Measurements from ENCODE around the gene CTNNA3. TPM values are rescaled to one million over a fixed set of nuclear protein-coding genes. Genes with fewer than 3 reads are reported as not detected.
A peak's percentile ranks its signal among the peaks of the same experiment; 100 is the strongest.

The CTNNA3 gene
- total and polyA plus RNA-seq, 2 donors (not counting 1 experiment from before 2014, with no cell fraction given): not detected

DNA sequence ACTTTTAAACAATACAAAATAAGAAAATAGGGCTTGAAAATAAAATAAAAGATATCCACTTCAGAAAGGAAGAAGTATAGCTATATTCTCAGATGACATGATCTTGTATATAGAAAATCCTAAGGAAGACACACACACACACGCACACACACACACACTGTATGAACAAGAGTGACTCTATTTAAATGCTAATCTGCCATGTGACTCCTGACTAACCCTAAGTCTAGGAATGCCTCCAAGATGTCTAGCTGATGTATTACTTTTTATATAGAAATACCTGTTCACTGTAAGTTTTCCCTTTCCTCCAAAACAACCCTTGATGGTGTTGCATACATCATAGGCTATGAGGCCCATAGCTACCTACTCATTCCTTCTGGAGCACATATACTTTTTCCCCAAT lies 943.3 kb downstream of the CTNNA3 start:
- no peak overlapping the region for H3K4me3 ChIP-seq (replicated peaks in 1 of 4; ENCODE audit: control extremely low read depth in 1 of 4, insufficient read depth in 1 of 4, low read depth in 3 of 4, low read length in 4 of 4)
- no peak overlapping the region for H3K4me2 ChIP-seq (ENCODE audit: extremely low read depth, insufficient read depth, low read length)
- H3K9ac ChIP-seq (ENCODE audit: insufficient read depth, low read length): no peak overlapping the region
- TF ChIP-seq, protein P1, sequence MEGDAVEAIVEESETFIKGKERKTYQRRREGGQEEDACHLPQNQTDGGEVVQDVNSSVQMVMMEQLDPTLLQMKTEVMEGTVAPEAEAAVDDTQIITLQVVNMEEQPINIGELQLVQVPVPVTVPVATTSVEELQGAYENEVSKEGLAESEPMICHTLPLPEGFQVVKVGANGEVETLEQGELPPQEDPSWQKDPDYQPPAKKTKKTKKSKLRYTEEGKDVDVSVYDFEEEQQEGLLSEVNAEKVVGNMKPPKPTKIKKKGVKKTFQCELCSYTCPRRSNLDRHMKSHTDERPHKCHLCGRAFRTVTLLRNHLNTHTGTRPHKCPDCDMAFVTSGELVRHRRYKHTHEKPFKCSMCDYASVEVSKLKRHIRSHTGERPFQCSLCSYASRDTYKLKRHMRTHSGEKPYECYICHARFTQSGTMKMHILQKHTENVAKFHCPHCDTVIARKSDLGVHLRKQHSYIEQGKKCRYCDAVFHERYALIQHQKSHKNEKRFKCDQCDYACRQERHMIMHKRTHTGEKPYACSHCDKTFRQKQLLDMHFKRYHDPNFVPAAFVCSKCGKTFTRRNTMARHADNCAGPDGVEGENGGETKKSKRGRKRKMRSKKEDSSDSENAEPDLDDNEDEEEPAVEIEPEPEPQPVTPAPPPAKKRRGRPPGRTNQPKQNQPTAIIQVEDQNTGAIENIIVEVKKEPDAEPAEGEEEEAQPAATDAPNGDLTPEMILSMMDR (conservative IDR thresholded peaks at IDR 0.05 in 1 of 2, IDR thresholded peaks at IDR 0.05 in 1 of 2; ENCODE audit: low read depth in 1 of 2, low read length in 2 of 2): no peak
- no peak for TF ChIP-seq EZH2 (IDR thresholded peaks at IDR 0.05; ENCODE audit: low read length, missing control alignments)
- H3K27ac ChIP-seq (ENCODE audit: insufficient read depth, low read length): no peak overlapping the region
- H2AFZ ChIP-seq (ENCODE audit: low read length): no peak overlapping the region
- peak; percentile 54 to 81 for DNase-seq (ENCODE audit: low read depth in 2 of 2)
- H3K27me3 ChIP-seq (ENCODE audit: control insufficient read depth, insufficient read depth, low read length): no peaks in the 10 kb centered on the region
- H3K4me1 ChIP-seq (ENCODE audit: control insufficient read depth, extremely low read depth, insufficient read depth, low read length): peaks cover 2% of the 10 kb centered on the region
- H3K9me3 ChIP-seq (ENCODE audit: control insufficient read depth, insufficient read depth, low read depth, low read length): no peaks in the 10 kb centered on the region
- H3K36me3 ChIP-seq (ENCODE audit: control insufficient read depth, insufficient read depth, low read length): no peaks in the 10 kb centered on the region
- no peaks in the 10 kb centered on the region for H4K20me1 ChIP-seq (ENCODE audit: control insufficient read depth, extremely low read depth, insufficient read depth, low read length)
- no peaks in the 10 kb centered on the region for H3K79me2 ChIP-seq (ENCODE audit: control insufficient read depth, insufficient read depth, low read length)

DNA sequence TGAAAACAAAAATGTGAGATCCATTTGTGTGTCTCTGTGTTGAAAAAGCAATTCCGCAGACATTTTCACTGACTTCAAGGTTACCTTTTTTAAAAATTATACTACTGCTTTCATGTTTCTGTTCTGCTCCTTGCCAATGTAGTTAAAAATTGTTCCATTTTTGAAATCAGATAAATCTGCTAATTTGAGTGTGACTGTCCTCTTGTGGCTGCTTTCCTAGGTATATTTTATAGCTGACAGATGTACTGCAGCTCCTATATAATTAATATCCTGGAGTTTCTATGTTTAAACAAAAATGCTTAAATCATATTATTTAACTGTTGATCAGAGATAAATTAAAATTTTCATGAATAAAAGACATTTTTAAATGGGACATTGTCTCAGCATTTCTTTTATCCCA lies 947.8 kb downstream of the CTNNA3 start:
- H3K27ac ChIP-seq (ENCODE audit: insufficient read depth, low read length): no peak overlapping the region
- no peaks in the 10 kb centered on the region for H3K36me3 ChIP-seq (ENCODE audit: control insufficient read depth, insufficient read depth, low read length)
- H4K20me1 ChIP-seq (ENCODE audit: control insufficient read depth, extremely low read depth, insufficient read depth, low read length): no peaks in the 10 kb centered on the region
- TF ChIP-seq, protein P1 (conservative IDR thresholded peaks at IDR 0.05 in 1 of 2, IDR thresholded peaks at IDR 0.05 in 1 of 2; ENCODE audit: low read depth in 1 of 2, low read length in 2 of 2): peak in 1 of 2 donors; percentile 13
- no peak for TF ChIP-seq EZH2 (IDR thresholded peaks at IDR 0.05; ENCODE audit: low read length, missing control alignments)
- no peak overlapping the region for H3K4me3 ChIP-seq (replicated peaks in 1 of 4; ENCODE audit: control extremely low read depth in 1 of 4, insufficient read depth in 1 of 4, low read depth in 3 of 4, low read length in 4 of 4)
- H3K9ac ChIP-seq (ENCODE audit: insufficient read depth, low read length): no peak overlapping the region
- no peak overlapping the region for H3K4me2 ChIP-seq (ENCODE audit: extremely low read depth, insufficient read depth, low read length)
- H3K4me1 ChIP-seq (ENCODE audit: control insufficient read depth, extremely low read depth, insufficient read depth, low read length): peaks cover 2% of the 10 kb centered on the region
- no peak overlapping the region for H2AFZ ChIP-seq (ENCODE audit: low read length)
- no peak for DNase-seq (ENCODE audit: low read depth in 2 of 2)
- H3K79me2 ChIP-seq (ENCODE audit: control insufficient read depth, insufficient read depth, low read length): no peaks in the 10 kb centered on the region
- no peaks in the 10 kb centered on the region for H3K27me3 ChIP-seq (ENCODE audit: control insufficient read depth, insufficient read depth, low read length)
- H3K9me3 ChIP-seq (ENCODE audit: control insufficient read depth, insufficient read depth, low read depth, low read length): no peaks in the 10 kb centered on the region

DNA sequence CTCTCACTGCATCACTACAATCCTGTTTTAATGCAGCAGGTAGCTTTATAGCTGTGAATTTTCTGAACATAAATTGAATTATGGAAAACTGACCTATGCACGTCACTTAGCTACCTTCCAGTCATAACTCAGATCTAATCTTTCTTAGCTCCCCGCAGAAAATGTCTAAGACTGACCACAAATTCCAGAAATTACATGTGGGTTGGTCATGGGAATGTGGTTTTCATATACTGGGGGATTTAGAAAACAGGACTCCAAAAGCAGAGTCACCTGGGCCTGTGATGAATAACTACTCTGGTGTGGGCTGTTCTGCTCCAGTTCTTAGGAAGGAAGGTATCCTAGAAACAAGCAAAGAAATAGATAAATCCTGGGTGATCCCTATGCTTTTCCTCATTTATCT lies 948.5 kb downstream of the CTNNA3 start:
- Histone ChIP-seq H3K4me1 (ENCODE audit: control insufficient read depth, extremely low read depth, insufficient read depth, low read length) (peaks cover 2% of the 10 kb centered on the region), H3K27me3 (ENCODE audit: control insufficient read depth, insufficient read depth, low read length) (no peaks in the 10 kb centered on the region), H3K9me3 (ENCODE audit: control insufficient read depth, insufficient read depth, low read depth, low read length) (no peaks in the 10 kb centered on the region), H3K36me3 (ENCODE audit: control insufficient read depth, insufficient read depth, low read length) (no peaks in the 10 kb centered on the region), H3K4me3 (replicated peaks in 1 of 4; ENCODE audit: control extremely low read depth in 1 of 4, insufficient read depth in 1 of 4, low read depth in 3 of 4, low read length in 4 of 4) (no peak overlapping the region), H3K79me2 (ENCODE audit: control insufficient read depth, insufficient read depth, low read length) (no peaks in the 10 kb centered on the region), H3K27ac (ENCODE audit: insufficient read depth, low read length) (no peak overlapping the region), H3K9ac (ENCODE audit: insufficient read depth, low read length) (no peak overlapping the region), H3K4me2 (ENCODE audit: extremely low read depth, insufficient read depth, low read length) (no peak overlapping the region), H4K20me1 (ENCODE audit: control insufficient read depth, extremely low read depth, insufficient read depth, low read length) (no peaks in the 10 kb centered on the region), H2AFZ (ENCODE audit: low read length) (no peak overlapping the region)
- DNase-seq (ENCODE audit: low read depth in 2 of 2): peak; percentile 70 to 99
- TF ChIP-seq EZH2 (IDR thresholded peaks at IDR 0.05; ENCODE audit: low read length, missing control alignments): no peak
- TF ChIP-seq, protein P1 (conservative IDR thresholded peaks at IDR 0.05 in 1 of 2, IDR thresholded peaks at IDR 0.05 in 1 of 2; ENCODE audit: low read depth in 1 of 2, low read length in 2 of 2): no peak
